ENCODE data around the gene ZDHHC1. TPM values are rescaled to one million over a fixed set of nuclear protein-coding genes. Genes with fewer than 3 reads are reported as not detected.

Gene ZDHHC1
- total RNA-seq, 1 donor from 2014 or later: 2.9 TPM

DNA sequence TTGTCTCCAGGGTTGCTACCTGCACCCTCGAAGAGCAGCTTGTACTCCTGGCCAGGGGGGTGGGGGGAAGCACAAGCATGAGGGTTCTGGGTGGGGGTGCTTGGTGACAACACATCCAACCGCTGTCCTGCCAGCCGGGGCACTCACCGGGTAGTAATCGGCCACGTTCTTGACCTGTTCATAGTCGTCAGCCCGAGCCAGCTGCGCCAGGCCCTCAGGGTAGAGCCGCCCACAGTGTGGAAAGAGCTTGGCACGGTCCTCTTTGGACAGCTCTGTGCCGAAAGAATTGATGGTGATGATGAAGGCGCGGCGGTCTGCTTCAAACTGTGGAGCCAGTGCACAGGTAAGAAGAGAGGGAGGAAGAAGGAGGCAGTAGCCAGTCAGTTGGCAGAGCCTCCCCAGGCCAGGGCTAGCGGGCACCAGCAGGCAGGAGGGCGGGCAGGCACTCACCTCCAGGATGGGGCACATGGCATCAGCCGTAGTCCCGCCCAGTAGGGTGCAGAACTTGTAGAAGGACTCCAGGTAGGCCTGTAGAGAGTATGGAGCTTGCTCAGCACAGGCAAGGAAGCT is 22.6 kb upstream of the ZDHHC1 start:
- peaks cover 35% of the 10 kb centered on the region for H3K36me3 ChIP-seq
- TF ChIP-seq, protein P1, sequence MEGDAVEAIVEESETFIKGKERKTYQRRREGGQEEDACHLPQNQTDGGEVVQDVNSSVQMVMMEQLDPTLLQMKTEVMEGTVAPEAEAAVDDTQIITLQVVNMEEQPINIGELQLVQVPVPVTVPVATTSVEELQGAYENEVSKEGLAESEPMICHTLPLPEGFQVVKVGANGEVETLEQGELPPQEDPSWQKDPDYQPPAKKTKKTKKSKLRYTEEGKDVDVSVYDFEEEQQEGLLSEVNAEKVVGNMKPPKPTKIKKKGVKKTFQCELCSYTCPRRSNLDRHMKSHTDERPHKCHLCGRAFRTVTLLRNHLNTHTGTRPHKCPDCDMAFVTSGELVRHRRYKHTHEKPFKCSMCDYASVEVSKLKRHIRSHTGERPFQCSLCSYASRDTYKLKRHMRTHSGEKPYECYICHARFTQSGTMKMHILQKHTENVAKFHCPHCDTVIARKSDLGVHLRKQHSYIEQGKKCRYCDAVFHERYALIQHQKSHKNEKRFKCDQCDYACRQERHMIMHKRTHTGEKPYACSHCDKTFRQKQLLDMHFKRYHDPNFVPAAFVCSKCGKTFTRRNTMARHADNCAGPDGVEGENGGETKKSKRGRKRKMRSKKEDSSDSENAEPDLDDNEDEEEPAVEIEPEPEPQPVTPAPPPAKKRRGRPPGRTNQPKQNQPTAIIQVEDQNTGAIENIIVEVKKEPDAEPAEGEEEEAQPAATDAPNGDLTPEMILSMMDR (IDR thresholded peaks at IDR 0.05; ENCODE audit: borderline replicate concordance): no peak
- H3K27me3 ChIP-seq (ENCODE audit: low read depth): no peaks in the 10 kb centered on the region
- H3K9me3 ChIP-seq (replicated peaks): no peaks in the 10 kb centered on the region
- no peak for DNase-seq
- intact Hi-C loops (cut with micrococcal nuclease): no loop called here
- no peak overlapping the region for H3K4me3 ChIP-seq
- no peak overlapping the region for H3K27ac ChIP-seq (replicated peaks)
- H3K4me1 ChIP-seq: peaks cover 34% of the 10 kb centered on the region

DNA sequence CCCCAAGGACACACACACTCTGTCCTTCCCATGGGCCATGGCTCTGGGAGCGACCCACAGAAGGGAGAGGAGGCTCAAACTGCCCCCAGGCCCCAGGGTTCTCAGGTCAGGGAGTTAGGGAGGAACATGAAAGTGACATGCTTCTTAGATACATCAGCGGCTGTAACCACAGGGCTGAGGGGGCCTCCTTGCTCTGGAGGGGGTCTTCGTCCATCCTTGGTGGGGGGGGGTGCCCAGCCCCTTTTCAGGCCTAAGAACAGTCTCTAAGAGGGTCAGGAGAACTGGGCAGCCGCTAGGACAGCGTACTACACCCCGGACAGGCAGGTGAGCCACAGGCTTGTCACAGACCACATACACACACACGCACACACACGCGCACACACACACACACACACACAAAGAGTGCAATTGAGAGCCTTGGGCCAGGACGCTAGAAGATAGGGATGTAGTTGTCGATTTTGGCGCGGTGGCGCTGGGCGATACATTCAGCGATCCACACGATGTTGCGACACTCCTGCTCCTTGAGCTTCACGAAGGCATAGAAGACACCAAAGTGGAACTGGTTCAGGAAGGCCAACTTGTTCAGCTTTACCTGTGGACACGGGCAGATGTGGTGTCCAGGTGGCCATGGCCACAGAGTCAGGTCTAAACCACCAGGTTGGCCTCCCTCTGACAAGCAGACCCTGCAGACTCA is 22.0 kb upstream of the ZDHHC1 start:
- intact Hi-C loops (cut with micrococcal nuclease): no loop called here
- peaks cover 35% of the 10 kb centered on the region for H3K36me3 ChIP-seq
- DNase-seq: no peak

DNA sequence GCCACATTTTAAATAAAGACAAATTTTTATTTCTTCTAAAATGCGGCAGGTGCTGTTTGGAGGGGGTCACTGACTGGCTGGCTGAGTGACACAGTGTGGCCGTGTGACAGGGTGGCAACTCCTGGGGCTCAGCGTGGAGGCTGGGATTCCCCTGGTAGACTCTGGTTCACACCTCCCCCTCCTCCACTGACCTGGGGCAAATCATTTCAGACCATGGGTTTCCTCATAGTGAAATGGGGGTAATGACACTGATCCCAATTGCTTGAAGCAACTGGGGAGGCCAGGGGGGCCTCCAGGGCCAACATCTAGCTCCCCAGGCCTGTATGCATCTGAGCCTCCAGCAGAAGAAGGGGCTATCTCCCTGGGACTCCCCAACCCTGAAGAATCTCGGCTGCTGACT is 21.2 kb upstream of the ZDHHC1 start:
- H3K9me3 ChIP-seq (replicated peaks): no peaks in the 10 kb centered on the region
- intact Hi-C loops (cut with micrococcal nuclease): no loop called here
- peaks cover 20% of the 10 kb centered on the region for H3K4me1 ChIP-seq
- H3K27ac ChIP-seq (replicated peaks): no peak overlapping the region
- TF ChIP-seq, protein P1 (IDR thresholded peaks at IDR 0.05; ENCODE audit: borderline replicate concordance): no peak
- DNase-seq: no peak
- peaks cover 35% of the 10 kb centered on the region for H3K36me3 ChIP-seq
- H3K27me3 ChIP-seq (ENCODE audit: low read depth): no peaks in the 10 kb centered on the region
- H3K4me3 ChIP-seq: no peak overlapping the region

More for the DNA sequence above, 22.0 kb upstream of the ZDHHC1 start:
- TF ChIP-seq, protein P1 (IDR thresholded peaks at IDR 0.05; ENCODE audit: borderline replicate concordance): no peak
- Histone ChIP-seq H3K4me3 (no peak overlapping the region), H3K4me1 (peaks cover 27% of the 10 kb centered on the region), H3K27ac (replicated peaks) (no peak overlapping the region), H3K9me3 (replicated peaks) (no peaks in the 10 kb centered on the region), H3K27me3 (ENCODE audit: low read depth) (no peaks in the 10 kb centered on the region)

DNA sequence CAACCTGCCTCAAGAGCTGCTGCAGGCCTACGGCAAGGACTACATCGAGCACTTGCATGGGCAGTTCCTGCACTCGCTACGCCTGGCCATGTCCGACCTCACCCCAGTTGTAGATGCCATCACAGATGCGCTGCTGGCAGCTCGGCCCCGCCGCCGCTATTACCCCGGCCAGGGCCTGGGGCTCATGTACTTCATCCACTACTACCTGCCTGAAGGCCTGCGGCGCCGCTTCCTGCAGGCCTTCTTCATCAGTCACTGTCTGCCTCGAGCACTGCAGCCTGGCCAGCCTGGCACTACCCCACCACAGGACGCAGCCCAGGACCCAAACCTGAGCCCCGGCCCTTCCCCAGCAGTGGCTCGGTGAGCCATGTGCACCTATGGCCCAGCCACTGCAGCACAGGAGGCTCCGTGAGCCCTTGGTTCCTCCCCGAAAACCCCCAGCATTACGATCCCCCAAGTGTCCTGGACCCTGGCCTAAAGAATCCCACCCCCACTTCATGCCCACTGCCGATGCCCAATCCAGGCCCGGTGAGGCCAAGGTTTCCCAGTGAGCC is 20.4 kb upstream of the ZDHHC1 start:
- H3K36me3 ChIP-seq: peaks cover 35% of the 10 kb centered on the region
- H3K4me1 ChIP-seq: peaks cover 18% of the 10 kb centered on the region
- H3K4me3 ChIP-seq: no peak overlapping the region
- H3K27ac ChIP-seq (replicated peaks): no peak overlapping the region
- peaks cover 1% of the 10 kb centered on the region for H3K27me3 ChIP-seq (ENCODE audit: low read depth)
- intact Hi-C loops (cut with micrococcal nuclease): no loop called here
- no peak for DNase-seq
- no peaks in the 10 kb centered on the region for H3K9me3 ChIP-seq (replicated peaks)
- TF ChIP-seq, protein P1 (IDR thresholded peaks at IDR 0.05; ENCODE audit: borderline replicate concordance): no peak

DNA sequence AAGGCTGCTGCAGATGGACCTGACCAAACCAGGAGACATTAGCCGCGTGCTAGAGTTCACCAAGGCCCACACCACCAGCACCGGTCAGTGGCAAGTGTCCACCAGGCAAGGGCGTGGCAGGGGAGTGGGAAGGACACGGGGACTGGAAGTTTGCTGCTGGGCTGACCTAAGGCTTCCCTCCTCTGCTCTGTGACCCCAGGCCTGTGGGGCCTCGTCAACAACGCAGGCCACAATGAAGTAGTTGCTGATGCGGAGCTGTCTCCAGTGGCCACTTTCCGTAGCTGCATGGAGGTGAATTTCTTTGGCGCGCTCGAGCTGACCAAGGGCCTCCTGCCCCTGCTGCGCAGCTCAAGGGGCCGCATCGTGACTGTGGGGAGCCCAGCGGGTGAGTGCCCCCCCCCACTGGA is 19.5 kb upstream of the ZDHHC1 start:
- peaks cover 35% of the 10 kb centered on the region for H3K36me3 ChIP-seq
- intact Hi-C loops (cut with micrococcal nuclease): no loop called here
- TF ChIP-seq, protein P1 (IDR thresholded peaks at IDR 0.05; ENCODE audit: borderline replicate concordance): no peak

More for the DNA sequence above, 19.5 kb upstream of the ZDHHC1 start:
- Histone ChIP-seq H3K27me3 (ENCODE audit: low read depth) (peaks cover 6% of the 10 kb centered on the region), H3K9me3 (replicated peaks) (no peaks in the 10 kb centered on the region), H3K27ac (replicated peaks) (no peak overlapping the region), H3K4me1 (peaks cover 15% of the 10 kb centered on the region), H3K4me3 (no peak overlapping the region)
- DNase-seq: no peak
